GM18519 (cell line): ENCODE measurements around the gene GBGT1.
A peak's percentile ranks its signal among the peaks of the same experiment; 100 is the strongest.

ENCODE experiments used
- ATAC-seq: cut with Tn5 transposase; IDR thresholded peaks from one replicate; pipeline ENCODE4 v1.9.1; 2021; ENCODE audit warnings: mild to moderate bottlenecking, moderate library complexity; ENCODE audit not compliant: unreplicated experiment, low FRiP score

The GBGT1 gene

GRCh38 chr9:133144904-133145851 lies 18.5 kb downstream of the GBGT1 start:
- no peak for ATAC-seq

GRCh38 chr9:133144142-133144903 lies 19.4 kb downstream of the GBGT1 start:
- ATAC-seq = no peak

- ATAC-seq = no peak
Measured at GRCh38 chr9:133143639-133144141, 20.0 kb downstream of the GBGT1 start.

- ATAC-seq = no peak
Measured at GRCh38 chr9:133142684-133143622, 20.8 kb downstream of the GBGT1 start.

- ATAC-seq = no peak
Measured at GRCh38 chr9:133141833-133142595, 21.7 kb downstream of the GBGT1 start.

GRCh38 chr9:133140606-133141005 lies 23.1 kb downstream of the GBGT1 start:
- no peak for ATAC-seq

- no peak for ATAC-seq
Measured at GRCh38 chr9:133140174-133140505, 23.6 kb downstream of the GBGT1 start.

GRCh38 chr9:133139246-133140173 lies 24.2 kb downstream of the GBGT1 start:
- ATAC-seq = no peak

- no peak for ATAC-seq
Measured at GRCh38 chr9:133137451-133138231, 26.1 kb downstream of the GBGT1 start.

GRCh38 chr9:133135146-133135745 lies 28.5 kb downstream of the GBGT1 start:
- ATAC-seq = no peak

- no peak for ATAC-seq
Measured at GRCh38 chr9:133134388-133135145, 29.1 kb downstream of the GBGT1 start.

GRCh38 chr9:133133681-133134387 lies 29.9 kb downstream of the GBGT1 start:
- peak; percentile 60 for ATAC-seq

GRCh38 chr9:133132174-133132573 lies 31.5 kb downstream of the GBGT1 start:
- ATAC-seq = no peak

- no peak for ATAC-seq
Measured at GRCh38 chr9:133131506-133131905, 32.2 kb downstream of the GBGT1 start.

- no peak for ATAC-seq
Measured at GRCh38 chr9:133130685-133131244, 32.9 kb downstream of the GBGT1 start.
